H1 (cell line): ENCODE measurements around the gene TPSG1. TPM values are rescaled to one million over a fixed set of nuclear protein-coding genes. Genes with fewer than 3 reads are reported as not detected.

Experiments
- CBX5 ChIP-seq: fragments of 300-800, 300-1000 bp; sonication (generic); IDR thresholded peaks from 2 replicates; pipeline ENCODE4 v1.7.1; 2016; ENCODE audit warnings: antibody characterized with exemption, low read length, low read depth
- CREB1 ChIP-seq: IDR thresholded peaks from 2 replicates; pipeline ENCODE4 v1.6.1; 2012; ENCODE audit warnings: inconsistent platforms
- EP300 ChIP-seq, 2 experiments: IDR thresholded peaks; 1 replicate in 1 of 2; 2 replicates in 1 of 2; pipeline ENCODE4 v1.6.1; 2011 to 2012; ENCODE audit warnings: low read depth in 2 of 2, low read length in 2 of 2, mild to moderate bottlenecking in 2 of 2, borderline replicate concordance in 1 of 2, inconsistent platforms in 1 of 2, moderate library complexity in 1 of 2
- GABPA ChIP-seq: IDR thresholded peaks from 2 replicates; pipeline ENCODE4 v1.6.1; 2011; ENCODE audit warnings: mild to moderate bottlenecking, low read length, moderate library complexity, borderline replicate concordance; ENCODE audit not compliant: insufficient read depth
- NRF1 ChIP-seq: IDR thresholded peaks from 2 replicates; pipeline ENCODE4 v1.6.1; 2011; ENCODE audit warnings: mild to moderate bottlenecking, low read depth, low read length, improper control_type of control experiment
- SIRT6 ChIP-seq: IDR thresholded peaks from one replicate; pipeline ENCODE4 v1.7.1; 2012; ENCODE audit warnings: low read length, inconsistent platforms
- SIX5 ChIP-seq: IDR thresholded peaks from 2 replicates; pipeline ENCODE4 v1.6.1; 2011; ENCODE audit warnings: mild to moderate bottlenecking, low read depth, low read length
- SP1 ChIP-seq: IDR thresholded peaks from 2 replicates; pipeline ENCODE4 v1.6.1; 2011; ENCODE audit warnings: low read depth, low read length
- TAF1 ChIP-seq: IDR thresholded peaks from 2 replicates; pipeline ENCODE4 v1.6.1; 2011; ENCODE audit warnings: mild to moderate bottlenecking, low read depth, low read length
- polyA plus RNA-seq, 7 experiments: library from polyadenylated mRNA; depleted of rRNA in 3 of 7; stranded (reverse) in 5 of 7; unstranded in 2 of 7; fragments of >200 nt in 5 of 7; fragments of 200-250 nt in 2 of 7; gene quantifications; 1 replicate in 5 of 7; 2 replicates in 1 of 7; 4 replicates in 1 of 7; pipeline versions ENCODE4 v1.2.1 to v1.2.3, GENCODE V29; 2011 to 2013; ENCODE audit warnings: missing spikeins in 2 of 7, mixed read lengths in 2 of 7
- total RNA-seq: library from RNA; stranded (reverse); fragmentation: NEBNext Ultra II Directional; extraction: Animal tissue kit (Norgen Biotek cat#: 25700); gene quantifications from 2 replicates; pipeline ENCODE4 v1.2.1, GENCODE V29; 2021
- TF ChIP-seq, protein P1 (sequence below): fragments of 300-600 bp; sonication (generic); IDR thresholded peaks from 2 replicates; pipeline ENCODE4 v1.7.1; 2012; ENCODE audit warnings: low read length, moderate library complexity, mild to moderate bottlenecking, inconsistent platforms; ENCODE audit not compliant: insufficient replicate concordance
- TF ChIP-seq, protein P2 (sequence below): IDR thresholded peaks from 2 replicates; pipeline ENCODE4 v1.6.1; 2012; ENCODE audit warnings: low read length, inconsistent platforms

Gene TPSG1
- total and polyA plus RNA-seq, 2 of the 8 experiments (the other 6 are each of a cell fraction or from before 2014, with no cell fraction given), result not detected

DNA sequence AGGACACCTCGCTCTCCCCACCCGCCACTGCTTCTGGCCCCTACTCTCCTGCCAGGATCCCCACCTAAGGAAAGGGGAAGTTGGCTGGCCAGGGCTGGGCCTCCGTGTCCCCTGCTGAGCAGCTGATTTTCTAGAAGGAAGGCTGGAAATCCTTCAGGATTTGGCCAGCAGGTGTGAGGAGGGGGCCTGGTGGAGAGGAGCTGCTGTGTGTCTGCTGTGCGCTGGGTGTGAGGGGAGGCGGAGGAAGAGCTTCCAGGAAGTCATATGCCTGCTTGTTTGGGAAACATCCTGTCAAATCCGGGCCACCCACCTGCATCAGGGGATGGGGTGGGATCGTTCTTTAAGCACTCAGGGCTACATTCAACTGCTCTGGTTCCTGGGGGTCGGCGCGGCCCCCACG lies 28.6 kb downstream of the TPSG1 start (continued):
- TF ChIP-seq, protein P1, sequence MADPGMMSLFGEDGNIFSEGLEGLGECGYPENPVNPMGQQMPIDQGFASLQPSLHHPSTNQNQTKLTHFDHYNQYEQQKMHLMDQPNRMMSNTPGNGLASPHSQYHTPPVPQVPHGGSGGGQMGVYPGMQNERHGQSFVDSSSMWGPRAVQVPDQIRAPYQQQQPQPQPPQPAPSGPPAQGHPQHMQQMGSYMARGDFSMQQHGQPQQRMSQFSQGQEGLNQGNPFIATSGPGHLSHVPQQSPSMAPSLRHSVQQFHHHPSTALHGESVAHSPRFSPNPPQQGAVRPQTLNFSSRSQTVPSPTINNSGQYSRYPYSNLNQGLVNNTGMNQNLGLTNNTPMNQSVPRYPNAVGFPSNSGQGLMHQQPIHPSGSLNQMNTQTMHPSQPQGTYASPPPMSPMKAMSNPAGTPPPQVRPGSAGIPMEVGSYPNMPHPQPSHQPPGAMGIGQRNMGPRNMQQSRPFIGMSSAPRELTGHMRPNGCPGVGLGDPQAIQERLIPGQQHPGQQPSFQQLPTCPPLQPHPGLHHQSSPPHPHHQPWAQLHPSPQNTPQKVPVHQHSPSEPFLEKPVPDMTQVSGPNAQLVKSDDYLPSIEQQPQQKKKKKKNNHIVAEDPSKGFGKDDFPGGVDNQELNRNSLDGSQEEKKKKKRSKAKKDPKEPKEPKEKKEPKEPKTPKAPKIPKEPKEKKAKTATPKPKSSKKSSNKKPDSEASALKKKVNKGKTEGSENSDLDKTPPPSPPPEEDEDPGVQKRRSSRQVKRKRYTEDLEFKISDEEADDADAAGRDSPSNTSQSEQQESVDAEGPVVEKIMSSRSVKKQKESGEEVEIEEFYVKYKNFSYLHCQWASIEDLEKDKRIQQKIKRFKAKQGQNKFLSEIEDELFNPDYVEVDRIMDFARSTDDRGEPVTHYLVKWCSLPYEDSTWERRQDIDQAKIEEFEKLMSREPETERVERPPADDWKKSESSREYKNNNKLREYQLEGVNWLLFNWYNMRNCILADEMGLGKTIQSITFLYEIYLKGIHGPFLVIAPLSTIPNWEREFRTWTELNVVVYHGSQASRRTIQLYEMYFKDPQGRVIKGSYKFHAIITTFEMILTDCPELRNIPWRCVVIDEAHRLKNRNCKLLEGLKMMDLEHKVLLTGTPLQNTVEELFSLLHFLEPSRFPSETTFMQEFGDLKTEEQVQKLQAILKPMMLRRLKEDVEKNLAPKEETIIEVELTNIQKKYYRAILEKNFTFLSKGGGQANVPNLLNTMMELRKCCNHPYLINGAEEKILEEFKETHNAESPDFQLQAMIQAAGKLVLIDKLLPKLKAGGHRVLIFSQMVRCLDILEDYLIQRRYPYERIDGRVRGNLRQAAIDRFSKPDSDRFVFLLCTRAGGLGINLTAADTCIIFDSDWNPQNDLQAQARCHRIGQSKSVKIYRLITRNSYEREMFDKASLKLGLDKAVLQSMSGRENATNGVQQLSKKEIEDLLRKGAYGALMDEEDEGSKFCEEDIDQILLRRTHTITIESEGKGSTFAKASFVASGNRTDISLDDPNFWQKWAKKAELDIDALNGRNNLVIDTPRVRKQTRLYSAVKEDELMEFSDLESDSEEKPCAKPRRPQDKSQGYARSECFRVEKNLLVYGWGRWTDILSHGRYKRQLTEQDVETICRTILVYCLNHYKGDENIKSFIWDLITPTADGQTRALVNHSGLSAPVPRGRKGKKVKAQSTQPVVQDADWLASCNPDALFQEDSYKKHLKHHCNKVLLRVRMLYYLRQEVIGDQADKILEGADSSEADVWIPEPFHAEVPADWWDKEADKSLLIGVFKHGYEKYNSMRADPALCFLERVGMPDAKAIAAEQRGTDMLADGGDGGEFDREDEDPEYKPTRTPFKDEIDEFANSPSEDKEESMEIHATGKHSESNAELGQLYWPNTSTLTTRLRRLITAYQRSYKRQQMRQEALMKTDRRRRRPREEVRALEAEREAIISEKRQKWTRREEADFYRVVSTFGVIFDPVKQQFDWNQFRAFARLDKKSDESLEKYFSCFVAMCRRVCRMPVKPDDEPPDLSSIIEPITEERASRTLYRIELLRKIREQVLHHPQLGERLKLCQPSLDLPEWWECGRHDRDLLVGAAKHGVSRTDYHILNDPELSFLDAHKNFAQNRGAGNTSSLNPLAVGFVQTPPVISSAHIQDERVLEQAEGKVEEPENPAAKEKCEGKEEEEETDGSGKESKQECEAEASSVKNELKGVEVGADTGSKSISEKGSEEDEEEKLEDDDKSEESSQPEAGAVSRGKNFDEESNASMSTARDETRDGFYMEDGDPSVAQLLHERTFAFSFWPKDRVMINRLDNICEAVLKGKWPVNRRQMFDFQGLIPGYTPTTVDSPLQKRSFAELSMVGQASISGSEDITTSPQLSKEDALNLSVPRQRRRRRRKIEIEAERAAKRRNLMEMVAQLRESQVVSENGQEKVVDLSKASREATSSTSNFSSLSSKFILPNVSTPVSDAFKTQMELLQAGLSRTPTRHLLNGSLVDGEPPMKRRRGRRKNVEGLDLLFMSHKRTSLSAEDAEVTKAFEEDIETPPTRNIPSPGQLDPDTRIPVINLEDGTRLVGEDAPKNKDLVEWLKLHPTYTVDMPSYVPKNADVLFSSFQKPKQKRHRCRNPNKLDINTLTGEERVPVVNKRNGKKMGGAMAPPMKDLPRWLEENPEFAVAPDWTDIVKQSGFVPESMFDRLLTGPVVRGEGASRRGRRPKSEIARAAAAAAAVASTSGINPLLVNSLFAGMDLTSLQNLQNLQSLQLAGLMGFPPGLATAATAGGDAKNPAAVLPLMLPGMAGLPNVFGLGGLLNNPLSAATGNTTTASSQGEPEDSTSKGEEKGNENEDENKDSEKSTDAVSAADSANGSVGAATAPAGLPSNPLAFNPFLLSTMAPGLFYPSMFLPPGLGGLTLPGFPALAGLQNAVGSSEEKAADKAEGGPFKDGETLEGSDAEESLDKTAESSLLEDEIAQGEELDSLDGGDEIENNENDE, result no peak
- no peak for TF ChIP-seq CBX5
- TF ChIP-seq CREB1, result no peak
- no peak for TF ChIP-seq SIRT6
- no peak for TF ChIP-seq TAF1
- TF ChIP-seq NRF1, result no peak
- no peak for TF ChIP-seq SP1
- no peak for TF ChIP-seq EP300 (IDR thresholded peaks at IDR 0.05; ENCODE audit: borderline replicate concordance in 1 of 2, low read depth in 2 of 2, low read length in 2 of 2)
- no peak for TF ChIP-seq GABPA
- TF ChIP-seq, protein P2, sequence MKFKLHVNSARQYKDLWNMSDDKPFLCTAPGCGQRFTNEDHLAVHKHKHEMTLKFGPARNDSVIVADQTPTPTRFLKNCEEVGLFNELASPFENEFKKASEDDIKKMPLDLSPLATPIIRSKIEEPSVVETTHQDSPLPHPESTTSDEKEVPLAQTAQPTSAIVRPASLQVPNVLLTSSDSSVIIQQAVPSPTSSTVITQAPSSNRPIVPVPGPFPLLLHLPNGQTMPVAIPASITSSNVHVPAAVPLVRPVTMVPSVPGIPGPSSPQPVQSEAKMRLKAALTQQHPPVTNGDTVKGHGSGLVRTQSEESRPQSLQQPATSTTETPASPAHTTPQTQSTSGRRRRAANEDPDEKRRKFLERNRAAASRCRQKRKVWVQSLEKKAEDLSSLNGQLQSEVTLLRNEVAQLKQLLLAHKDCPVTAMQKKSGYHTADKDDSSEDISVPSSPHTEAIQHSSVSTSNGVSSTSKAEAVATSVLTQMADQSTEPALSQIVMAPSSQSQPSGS, result no peak
- no peak for TF ChIP-seq SIX5
